DMS79 treated with DMSO at 0.1 percent for 48 hours (cell line): ENCODE data around the gene REEP6.

Experiments
- DNase-seq: peaks from one replicate; lab custom pipeline; 2025; lab: John Stamatoyannopoulos, UW

The REEP6 gene

DNA sequence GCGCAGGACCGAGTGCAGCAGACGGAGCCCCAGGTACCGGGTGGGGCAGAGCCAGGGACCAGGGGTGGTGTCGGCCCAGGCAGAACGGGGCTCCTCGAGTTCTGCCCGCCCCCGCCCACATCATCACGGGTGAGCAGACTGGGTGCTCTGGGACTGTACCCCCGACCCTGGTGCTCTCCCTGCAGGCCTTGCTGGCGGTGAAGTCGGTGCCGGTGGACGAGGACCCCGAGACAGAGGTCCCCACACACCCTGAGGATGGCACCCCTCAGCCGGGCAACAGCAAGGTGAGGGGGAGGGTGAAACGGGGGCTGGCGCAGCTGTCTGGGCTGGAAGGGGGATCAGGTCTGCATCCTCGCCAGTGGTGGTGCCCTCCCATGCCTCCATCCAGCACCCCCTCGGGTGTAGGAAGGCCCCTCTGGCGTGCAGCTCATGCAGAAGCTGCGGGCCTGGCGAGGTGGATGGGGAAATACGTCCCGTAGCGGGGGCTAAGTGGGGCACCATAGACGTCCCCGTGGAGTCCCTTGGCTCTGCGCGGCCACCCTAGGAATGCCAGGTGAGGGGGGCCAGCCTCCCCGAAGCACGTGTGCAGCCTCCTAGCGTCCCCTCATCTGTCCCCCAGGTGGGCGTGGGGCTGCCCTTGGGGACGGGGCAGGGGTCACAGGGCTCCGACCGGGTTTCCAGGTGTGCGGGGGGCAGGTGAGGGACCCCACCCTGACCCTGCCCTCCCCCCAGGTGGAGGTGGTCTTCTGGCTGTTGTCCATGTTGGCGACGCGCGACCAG, 34.7 kb upstream of the REEP6 start:
- no peak for DNase-seq

GRCh38 chr19:1457031-1457739, 33.8 kb upstream of the REEP6 start:
- DNase-seq, result no peak

GRCh38 chr19:1457892-1458291, 33.1 kb upstream of the REEP6 start:
- no peak for DNase-seq

DNA sequence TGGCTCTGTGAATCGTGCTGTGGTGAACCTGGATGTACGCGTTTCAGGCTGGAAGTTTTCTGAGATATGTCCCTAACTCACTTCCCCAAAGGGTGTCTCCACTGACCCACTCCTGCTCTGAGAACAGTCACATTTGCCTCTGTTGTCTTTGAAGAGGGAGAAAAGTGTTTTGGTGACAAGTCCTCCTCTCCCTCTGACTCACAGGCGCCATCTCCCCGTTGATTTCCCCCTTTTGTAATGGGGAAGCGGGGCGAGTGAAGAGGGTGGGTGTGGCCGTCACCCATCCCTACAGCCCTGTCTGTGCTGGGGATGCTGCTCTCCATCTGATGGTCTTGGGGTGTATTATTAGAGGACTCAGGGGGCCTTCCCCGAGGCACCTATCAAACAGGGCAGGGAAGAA, 31.5 kb upstream of the REEP6 start:
- no peak for DNase-seq

- DNase-seq, result no peak
Measured at GRCh38 chr19:1460033-1460995, 30.7 kb upstream of the REEP6 start.

- DNase-seq, result no peak
Measured at GRCh38 chr19:1461862-1462261, 29.1 kb upstream of the REEP6 start.

- DNase-seq, result no peak
Measured at GRCh38 chr19:1465191-1466016, 25.6 kb upstream of the REEP6 start.

GRCh38 chr19:1466018-1466460, 24.9 kb upstream of the REEP6 start:
- DNase-seq, result no peak

- no peak for DNase-seq
Measured at GRCh38 chr19:1466461-1467214, 24.3 kb upstream of the REEP6 start.

DNA sequence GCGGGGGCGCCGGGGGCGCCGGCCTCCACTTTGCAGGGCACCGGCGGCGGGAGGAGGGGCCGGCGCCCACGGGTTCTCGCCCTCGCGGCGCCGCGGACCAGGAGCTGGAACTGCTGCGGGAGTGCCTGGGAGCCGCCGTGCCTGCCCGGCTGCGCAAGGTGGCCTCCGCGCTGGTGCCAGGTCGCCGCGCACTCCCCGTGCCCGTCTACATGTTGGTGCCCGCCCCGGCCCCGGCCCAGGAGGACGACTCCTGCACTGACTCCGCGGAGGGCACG, 23.8 kb upstream of the REEP6 start:
- no peak for DNase-seq

GRCh38 chr19:1467490-1468273, 23.3 kb upstream of the REEP6 start:
- no peak for DNase-seq

DNA sequence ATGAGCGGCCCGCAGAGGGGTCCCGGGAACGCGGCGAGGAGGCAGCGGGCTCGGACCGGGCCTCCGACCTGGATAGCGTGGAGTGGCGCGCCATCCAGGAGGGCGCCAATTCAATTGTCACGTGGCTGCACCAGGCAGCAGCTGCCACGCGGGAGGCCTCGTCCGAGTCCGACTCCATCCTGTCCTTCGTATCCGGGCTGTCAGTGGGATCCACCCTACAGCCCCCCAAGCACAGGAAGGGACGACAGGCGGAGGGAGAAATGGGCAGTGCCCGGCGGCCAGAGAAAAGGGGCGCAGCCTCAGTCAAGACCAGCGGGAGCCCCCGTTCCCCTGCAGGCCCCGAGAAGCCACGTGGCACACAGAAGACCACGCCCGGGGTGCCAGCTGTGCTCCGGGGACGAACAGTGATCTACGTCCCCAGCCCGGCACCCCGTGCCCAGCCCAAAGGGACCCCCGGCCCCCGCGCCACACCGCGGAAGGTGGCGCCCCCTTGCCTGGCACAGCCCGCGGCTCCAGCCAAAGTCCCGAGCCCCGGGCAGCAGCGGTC, 22.6 kb upstream of the REEP6 start:
- DNase-seq, result no peak

- DNase-seq, result no peak
Measured at GRCh38 chr19:1468821-1469254, 22.1 kb upstream of the REEP6 start.

DNA sequence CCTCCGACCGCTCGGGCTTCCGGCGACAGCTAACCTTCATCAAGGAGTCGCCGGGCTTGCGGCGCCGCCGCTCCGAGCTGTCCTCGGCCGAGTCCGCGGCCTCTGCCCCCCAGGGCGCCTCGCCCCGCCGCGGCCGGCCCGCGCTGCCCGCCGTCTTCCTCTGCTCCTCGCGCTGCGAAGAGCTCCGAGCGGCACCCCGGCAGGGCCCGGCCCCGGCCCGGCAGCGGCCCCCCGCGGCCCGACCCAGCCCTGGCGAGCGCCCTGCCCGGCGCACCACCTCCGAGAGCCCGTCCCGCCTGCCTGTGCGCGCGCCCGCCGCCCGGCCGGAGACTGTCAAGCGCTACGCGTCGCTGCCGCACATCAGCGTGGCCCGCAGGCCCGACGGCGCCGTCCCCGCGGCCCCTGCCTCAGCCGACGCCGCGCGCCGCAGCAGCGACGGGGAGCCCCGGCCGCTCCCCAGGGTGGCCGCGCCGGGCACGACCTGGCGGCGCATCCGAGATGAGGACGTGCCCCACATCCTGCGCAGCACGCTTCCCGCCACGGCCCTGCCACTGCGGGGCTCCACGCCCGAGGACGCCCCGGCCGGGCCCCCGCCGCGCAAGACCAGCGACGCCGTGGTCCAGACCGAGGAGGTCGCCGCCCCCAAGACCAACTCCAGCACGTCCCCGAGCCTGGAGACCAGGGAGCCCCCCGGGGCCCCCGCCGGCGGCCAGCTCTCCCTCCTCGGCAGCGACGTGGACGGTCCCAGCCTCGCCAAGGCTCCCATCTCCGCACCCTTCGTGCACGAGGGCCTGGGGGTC, 21.5 kb upstream of the REEP6 start:
- no peak for DNase-seq

GRCh38 chr19:1470055-1470304, 21.0 kb upstream of the REEP6 start:
- no peak for DNase-seq

GRCh38 chr19:1470305-1471009, 20.5 kb upstream of the REEP6 start:
- no peak for DNase-seq

DNA sequence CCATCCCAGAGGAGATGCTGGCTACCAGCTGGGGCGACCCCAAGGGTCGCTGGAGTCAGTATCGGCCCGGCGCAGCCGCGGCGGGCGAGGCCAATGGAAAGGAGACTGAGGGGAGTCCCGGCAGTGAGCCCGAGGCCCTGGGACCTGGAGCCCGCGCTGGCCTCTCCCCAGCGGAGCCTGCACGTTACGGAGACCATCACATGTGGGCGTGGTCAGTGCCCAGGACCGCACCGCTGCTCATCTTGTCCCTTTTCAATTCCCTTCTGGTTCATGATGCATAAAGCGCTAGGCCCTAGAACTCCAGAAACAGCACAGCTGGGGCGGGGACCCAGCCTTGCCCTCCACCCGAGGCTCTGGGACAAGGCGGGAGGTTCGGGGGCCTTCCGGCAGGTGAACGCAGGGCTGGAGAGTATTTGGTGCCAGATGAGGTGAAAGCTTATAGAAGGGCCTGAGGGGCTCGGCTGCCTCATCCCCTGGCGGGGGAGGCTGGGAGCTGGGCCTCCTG, 19.9 kb upstream of the REEP6 start:
- DNase-seq, result no peak

- DNase-seq, result no peak
Measured at GRCh38 chr19:1471515-1472160, 19.3 kb upstream of the REEP6 start.
